Kidney glomerular epithelial cell (primary cell): ENCODE measurements around the gene ALKBH7.

Source experiments
- DNase-seq: peaks from one replicate; lab custom pipeline; 2025; lab: John Stamatoyannopoulos, UW

Gene ALKBH7

DNA sequence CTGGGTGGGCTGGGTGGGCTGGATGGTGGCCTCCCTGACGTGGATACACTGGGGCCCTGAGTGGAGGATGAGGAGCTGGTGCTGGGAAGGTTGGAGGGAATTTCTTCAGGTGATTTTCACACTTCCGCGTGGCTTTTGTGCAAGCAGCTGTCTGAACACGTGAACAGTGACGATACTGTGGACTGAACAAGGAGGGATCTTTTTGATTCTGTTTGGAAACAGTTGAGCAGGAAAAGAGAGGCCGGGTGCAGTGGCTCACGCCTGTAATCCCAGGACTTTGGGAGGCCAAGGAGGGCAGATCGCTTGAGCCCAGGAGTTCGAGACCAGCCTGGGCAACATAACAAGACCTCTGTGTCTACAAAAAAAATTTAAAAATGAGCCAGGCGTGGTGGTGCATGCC lies 29.5 kb downstream of the ALKBH7 start:
- DNase-seq: no peak

DNA sequence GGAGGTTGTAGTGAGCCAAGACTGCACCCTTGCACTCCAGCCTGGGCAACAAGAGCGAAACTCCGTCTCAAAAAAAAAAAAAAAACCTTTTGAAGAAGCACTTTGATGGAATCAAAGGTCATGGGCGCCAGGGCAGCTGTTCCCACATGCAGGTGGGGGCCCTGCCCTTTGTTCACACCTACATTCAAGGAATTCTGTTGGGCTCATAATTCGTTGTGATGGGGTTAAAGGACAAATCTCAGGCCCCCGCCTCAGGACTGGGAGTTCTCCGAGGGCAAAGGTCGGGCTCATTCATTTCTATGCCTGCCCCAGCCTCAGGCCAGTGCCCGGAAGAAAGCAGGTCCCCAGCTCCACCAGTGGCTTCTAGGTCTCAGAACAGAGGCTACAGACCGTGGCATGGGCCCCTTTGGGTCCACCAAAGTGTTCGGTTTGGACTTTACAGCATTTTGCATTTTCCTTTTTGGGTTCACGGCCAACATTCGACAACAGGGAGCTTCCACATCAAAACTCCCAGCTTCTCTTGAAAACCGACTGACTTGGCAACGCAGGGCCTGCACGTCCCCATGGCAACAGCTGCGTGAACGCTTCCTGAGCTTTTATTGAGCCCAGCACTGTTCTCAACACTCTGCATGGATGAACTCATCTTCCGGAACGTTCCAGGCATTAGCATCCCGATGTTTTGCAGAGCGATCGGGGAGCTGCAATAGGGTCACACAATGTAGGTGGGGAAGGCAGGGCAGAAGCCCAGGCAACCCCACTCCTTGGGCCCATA lies 30.4 kb downstream of the ALKBH7 start:
- DNase-seq: no peak

DNA sequence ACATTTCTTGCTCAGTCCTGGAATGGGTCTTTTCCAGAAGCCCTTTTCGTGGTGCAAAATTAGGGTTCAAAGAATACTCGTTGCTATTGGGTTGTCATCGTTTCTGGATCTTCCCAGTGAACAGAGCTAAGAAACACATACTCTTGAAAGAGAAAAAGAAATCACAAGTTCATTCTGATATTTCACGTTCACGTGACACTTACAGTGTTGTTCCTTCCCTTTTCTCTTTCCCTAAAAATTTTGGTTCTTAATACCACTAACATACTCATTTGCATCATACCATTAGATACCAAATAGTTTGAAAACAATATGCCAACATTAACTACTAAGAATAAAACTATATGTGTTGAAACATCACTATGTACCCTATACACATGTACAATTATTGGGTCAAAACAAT lies 33.8 kb downstream of the ALKBH7 start:
- no peak for DNase-seq

DNA sequence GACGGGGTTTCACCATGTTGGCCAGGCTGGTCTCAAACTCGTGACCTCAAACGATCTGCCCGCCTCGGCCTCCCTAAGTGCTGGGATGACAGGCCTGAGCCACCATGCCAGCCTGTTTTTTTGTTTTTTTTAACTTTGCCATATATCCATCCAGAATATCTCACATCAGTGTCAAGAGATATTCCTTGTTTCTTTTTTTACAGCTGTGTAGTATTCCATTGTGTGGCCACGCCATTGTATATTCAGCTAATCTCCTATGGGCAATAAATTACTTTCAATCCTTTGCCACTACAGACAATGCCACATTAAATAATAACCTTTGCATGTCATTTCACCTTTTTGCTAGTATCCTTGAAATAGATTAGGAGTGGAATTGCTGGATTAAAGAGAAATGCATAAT lies 36.8 kb downstream of the ALKBH7 start:
- DNase-seq: no peak

DNA sequence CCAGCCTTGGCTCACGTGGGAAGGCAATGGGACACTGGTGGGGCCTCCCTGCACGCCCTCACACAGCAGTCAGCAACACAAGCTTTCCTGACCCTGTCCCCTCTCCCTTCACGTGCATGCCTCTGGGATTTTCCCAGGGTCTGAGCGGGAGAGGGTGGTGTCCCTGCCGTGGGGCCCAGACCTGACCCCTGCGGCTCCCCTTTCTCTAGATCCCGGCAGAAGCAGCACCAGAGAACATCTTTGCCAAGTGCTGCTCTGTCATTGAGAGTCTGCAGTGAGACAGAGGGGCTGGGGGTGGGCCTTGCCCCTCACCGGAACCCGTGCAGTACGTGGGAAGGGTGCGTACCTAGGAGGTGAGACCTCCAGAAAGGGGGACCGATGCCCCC lies 39.5 kb downstream of the ALKBH7 start:
- DNase-seq: no peak

DNA sequence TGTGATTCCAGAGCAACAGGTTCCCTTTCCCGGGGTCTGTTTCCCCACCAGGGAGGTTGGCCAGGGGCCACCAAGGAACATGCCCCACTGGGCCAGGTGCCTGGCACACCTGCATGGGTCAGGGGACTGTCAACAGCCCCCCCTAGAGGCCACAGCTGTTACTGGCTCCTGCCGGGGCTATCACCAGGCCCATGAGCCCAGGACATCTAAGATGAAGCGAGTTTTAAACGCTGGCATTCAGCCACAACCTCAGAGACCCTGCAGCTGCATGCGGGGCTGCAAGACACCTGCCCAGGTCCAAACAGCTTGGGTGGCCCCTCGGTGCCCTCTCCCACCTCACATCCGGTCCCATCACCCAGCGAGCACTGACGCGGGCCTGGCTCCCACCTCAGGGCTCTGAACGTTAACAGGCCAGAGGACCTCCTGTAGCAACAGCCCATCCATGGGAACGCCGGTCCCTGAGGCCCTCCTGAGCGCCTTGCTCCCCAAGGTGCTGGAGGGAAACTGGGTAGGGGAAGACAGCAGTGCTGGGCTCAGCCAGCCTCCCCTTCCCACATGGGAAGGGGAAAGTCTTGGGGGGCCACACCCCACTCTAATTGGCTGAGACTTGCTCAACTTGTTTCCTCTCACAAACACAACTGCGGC lies 40.0 kb downstream of the ALKBH7 start:
- peak; percentile 15 for DNase-seq

DNA sequence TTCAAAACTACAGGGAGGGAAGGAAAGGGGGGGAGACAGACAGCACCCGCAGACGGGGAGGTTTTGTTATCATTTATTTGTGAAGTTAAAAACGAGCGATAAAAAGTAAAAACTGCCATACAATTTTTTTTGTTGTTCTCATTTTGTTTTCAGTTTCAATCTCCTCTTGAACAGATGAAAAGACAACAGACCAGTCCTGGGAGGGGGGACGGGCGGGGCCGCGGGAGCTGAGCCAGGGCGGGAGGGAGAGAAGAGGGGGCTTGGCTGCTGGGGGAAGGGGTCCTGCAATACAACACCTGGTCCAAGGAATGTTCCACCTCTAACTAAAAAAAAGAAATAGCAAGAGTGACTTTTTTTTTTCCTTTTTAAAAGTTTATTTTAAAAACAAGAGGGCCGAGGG lies 40.7 kb downstream of the ALKBH7 start:
- DNase-seq: no peak

DNA sequence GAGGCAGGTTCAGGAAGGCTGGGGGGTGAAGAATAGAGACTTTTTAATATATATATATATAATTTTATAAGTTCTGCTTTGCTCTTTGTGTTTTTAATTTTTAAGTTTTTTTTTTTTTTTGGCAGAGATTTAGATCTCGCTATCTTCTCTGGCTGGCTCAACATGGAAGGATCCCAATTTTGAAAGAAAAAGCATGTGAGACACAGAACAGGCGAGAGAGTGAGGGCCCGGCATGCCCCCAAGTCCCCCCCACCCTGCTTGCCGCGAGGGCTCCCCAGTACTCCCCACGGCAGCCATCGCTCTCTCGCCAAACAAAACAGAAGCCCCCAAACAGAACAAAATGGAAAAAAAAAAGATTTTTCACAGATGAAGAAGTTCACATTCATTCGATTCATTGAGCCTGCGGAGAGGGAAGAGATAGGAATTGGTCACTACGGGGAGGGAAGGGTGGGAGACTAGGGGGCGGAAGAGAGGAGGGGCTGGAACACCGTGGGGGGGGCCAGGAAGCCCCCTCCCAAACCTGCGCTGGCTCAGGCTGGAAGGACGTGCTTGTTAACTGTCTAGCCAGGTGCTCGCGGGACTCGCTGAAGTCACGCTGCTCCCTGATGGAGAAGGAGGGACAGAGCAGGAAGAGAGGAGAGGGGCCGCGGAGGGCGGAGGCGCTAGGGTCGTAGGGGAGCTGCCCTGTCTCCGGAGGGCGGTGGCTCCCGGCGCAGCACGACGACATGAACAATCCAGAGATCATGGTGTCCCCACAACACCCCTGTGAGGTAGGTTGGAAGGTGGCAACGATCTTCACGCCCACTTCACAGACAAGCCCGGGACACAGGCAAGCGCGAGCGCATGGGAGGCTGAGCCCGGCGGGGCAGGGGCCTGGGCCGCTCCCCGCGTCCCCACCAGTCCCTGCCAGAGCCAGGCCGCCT lies 41.4 kb downstream of the ALKBH7 start:
- DNase-seq: no peak

DNA sequence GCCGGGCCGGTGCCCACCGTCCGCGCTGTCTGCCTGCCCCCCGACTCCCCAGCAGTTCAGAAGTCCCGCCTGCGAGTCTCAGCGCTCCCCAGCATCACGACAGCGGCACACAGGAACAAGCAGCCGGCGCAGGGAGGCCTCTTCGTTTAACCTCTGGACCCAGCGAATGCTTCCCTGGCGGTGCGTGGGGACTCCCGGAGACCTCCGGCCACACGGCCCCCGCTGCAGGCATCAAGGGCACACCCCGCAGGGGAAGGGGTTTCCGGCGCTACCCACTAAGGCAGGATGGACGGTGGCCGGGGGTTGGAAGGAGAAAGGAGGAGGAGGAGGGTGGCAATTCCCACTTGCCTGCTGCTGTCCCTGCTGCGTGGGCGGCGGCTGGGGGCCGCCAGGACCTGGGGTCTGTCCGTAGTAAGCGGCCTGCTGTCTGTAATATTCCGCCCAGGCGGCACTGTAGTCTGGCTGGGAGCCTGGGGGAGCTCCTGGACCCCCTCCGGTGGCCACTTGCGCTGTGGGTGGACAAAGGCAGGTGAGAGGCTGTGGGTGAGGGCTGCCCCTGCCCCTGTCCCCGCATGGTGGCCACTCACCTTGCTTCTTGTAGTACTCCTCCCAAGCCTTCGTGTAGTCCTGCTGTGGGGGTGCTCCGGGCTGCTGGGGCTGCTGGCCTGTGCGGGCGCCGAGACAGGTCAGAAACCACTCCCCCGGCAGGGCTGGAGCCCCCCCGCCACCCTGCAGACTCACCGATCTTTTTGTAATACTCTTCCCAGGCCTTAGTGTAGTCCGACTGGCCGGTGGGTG lies 42.4 kb downstream of the ALKBH7 start:
- no peak for DNase-seq

DNA sequence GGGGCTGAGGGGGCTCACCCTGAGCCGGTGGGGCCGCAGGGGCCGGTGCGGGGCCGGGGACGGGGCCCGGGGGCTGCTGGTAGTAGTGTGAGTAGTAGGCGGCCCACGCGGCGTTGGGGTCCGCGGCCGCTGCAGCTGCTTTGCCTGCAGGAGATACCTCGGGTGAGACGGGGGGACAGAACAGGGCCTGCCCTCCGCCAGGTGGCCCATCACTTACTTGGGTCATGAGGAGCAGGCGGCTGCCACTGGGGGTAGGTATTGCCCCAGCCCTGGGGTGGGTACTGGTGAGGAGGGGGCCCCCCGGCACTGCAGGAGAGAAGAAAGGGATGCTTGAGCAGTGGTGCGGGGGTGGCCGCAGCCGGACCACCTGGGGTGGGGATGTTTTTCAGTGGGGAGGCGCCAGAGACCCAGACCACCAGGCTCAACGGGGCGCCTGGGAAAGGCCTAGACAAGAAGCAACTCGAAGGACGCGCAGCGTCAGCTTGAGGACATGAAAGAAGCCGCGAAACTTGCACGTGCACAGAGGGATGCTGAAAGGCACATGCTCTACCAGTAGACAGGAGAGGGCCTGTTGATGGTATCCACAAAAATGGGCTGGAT lies 43.1 kb downstream of the ALKBH7 start:
- no peak for DNase-seq

DNA sequence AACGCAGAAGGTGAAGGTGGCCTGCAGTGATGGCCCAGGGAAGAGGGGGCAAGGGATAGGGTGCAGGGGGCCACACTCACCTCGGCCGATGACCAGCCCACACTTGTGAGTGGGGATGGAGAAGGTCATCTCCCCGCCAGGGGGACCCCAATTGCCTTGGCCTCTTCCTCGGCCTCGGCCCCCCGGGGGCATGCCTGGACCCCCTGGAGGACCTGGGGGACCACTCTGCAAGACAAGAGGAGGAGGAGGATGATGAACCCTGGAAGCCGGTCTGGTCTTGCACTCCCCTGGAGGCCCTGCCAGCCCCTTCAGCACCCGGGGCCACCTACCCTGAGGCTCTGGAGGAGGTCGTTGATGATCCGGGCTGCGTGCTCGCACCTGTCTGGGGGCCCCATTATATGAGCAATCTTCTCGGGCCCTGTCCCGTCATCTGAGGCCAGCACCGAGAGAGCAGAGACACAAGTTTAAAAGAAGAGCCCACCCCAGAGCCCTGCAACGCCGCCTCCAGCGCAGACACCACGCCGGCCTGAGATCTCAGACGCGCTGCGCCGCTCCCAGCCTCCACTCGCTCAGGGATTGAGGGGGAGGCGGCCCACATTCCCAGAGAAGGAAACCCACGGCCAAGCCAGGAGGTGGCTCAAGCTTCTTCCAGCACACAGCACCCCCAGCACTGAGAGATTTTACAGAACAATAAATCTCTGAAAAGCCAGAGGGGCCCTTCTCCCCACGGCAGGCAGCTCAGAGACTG lies 44.2 kb downstream of the ALKBH7 start:
- no peak for DNase-seq

DNA sequence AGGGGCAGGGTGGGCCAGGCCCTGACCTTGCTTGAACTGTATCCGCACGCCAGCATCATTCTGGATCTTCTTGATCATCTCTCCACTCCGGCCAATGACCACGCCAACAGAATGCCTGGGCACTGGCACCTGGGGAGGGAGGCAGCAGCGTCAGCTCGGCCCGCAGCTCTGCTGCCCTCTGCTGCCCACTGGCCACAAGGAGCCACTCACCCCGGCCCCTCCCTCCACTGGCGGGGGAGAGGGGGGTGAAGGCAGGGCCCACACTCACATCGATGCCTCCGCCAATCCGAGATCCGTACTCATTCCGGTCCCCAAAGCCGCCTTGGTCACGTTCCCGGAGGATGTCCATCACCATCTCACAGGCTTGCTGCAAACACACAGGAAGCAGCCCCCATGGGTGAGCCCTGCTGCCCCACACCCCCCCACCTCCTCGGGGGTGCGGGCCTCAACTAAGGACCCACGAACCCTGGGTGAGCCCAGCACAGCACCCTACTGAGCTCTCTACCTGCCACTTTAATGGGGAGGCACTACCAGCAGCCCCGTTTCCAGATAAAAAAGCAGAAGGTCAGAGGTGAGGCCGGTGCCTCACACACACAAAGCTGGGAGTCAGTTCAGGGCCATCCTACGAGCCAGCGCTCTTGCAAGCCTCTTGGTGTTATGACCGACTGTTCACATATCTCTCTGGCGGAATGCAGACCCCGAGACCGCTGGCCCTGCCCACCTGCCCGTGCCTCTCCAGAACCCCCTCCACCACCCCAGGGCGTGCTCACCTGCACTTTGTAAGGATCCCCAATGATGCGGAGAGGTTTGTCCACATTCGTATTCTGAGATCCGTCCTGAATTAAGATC lies 45.3 kb downstream of the ALKBH7 start:
- DNase-seq: no peak

DNA sequence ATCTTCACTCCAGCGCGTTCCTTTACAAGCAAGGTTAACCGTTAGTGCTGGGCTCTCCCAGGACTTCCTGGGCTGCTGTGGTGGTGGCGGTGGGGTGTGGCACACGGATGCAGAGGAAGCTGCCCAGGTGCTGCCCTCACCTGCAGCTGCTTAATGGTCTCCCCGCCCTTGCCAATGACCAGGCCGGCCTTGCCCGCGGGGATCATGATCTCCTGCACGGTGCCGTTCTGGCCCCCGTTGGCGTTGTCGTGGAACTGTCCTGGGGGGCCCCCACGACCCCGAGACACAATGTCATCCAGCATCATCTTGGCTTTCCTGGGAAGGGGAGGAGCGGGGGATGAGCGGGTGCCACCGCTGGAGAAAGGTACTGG lies 46.0 kb downstream of the ALKBH7 start:
- DNase-seq: no peak

DNA sequence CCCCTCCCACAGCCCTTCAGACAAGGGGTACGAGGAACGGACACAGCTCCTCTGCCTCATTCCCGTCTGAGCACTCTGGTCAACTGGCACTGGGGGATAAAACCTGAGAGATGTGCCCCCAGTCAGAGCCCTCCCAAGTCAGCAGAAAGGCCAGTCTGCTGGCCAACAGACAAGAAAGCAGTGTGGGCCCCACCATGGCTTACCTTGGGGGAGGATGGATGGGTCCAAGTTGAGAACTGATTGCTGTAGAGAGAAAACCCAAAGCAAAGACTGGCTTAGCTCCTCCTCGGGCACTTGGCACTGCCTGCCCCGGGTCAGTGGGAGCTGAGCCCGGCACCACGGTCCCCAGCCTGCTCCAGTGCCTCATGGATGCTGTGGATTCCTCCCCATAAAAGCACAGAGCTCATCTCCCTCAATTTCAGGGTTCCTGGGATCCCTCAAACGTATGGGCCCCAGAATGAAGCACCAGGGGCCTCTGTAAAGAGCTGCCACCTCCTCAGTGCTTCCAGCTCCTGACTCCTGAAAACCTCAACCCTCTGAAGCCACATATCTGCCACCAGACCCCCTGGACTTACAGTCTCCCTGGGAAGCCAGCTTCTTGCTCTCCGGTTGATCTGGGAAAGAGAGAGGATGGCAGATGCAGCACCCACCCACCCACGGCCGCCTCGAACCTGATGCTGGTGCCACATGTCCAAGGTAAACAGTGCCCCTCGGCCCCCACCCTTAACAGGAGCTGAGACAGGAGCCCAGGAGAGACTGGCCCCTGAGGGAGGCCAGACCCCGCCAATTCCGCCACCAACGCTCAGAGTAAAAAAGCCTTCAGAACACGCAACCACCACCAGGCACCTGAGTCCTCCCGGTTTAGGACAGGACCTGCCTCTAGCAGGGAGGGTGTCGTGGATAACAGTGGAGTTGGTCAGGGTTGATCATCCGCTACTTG lies 48.8 kb downstream of the ALKBH7 start:
- DNase-seq: no peak

DNA sequence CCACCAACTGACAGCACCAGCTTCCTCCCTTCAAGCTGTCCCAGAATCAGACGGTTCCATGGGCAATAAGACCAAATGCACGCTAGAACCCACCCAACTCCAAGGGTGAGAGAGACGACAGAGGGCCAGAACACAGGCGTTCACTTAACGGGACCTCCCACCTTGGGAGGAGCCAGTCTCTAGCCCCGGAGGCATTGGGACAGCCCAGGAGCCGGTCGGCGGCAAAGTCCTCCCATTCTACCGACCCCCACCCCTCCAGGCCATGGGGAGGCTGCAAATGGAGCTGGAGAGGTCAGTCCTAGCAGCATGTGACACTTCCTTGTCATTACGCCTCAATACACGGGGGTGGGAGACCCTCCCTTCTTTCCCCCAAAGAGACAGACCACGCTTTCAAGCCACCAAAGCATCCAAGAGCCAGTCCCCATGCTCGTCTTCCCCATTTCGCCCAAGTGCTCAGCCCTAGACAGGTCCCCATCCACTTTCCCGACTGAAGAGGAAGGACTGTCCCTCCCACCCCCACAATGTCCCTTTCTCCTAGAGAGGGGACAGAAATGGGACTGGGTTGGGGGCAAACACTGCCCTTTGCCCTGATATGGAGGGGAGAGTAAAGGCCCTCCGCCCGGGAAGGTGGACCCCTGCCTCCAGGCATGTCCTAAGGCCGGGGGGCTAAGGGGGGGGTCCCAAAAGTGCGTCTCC lies 51.1 kb downstream of the ALKBH7 start:
- DNase-seq: peak; percentile 28

DNA sequence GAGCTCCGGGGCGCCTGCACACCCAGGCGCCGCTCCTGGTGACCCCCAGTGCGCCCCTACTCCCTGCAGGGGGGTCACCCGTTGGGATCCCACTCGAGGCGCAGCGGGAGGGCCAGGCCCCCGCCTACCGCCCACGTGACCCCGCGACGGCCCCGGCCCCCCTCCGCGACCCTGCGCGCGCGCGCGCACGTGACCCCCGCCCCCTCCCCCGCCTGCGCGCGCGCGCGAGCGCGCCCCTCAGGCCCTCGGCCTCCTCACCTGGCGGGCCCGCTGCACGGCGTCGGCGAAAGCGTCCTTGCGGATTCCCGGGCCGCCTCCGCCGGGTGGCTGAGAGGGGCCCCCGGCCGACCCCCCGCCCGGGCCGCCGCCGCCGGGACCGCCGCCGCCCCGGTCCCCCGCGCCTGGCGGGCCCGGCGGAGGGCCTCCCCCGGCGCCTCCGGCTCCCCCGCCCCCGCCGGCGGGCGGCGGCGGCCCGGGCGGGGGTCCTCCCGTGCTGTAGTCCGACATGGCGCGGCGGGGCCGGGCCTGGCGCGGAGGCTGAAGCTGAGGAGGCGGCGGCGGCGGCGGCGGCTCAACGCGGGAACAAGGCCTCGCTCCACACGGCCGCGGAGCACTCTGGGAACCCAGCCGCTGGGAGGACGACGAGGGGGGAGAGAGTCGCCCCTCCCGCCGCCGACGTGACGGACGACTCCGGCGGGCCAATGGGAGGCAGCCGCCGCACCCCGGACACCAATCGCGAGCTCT lies 51.8 kb downstream of the ALKBH7 start, which contains the start of gene KHSRP:
KHSRP (minus strand) TSS at position 617 of the 744 bp plus-strand sequence; CDS start at position 507, 110 bp downstream.
- no peak for DNase-seq
